H7 (cell line): ENCODE data around the gene PKDCC. TPM values are rescaled to one million over a fixed set of nuclear protein-coding genes. Genes with fewer than 3 reads are reported as not detected.

Experiments used
- DNase-seq: peaks from one replicate; pipeline ENCODE4 v3.0.0; 2012
- H3K27me3 ChIP-seq: 2 replicates; pipeline ENCODE4 v1.6.0; 2011; ENCODE audit warnings: mild to moderate bottlenecking, low read length; ENCODE audit not compliant: control insufficient read depth, insufficient read depth
- H3K36me3 ChIP-seq: replicated peaks from 2 replicates; pipeline ENCODE4 v1.5.1; 2011; ENCODE audit warnings: low read length; ENCODE audit not compliant: control insufficient read depth, insufficient read depth
- H3K4me3 ChIP-seq: 2 replicates; pipeline ENCODE4 v1.5.1; 2011; ENCODE audit warnings: low read depth, mild to moderate bottlenecking, control low read depth, low read length, moderate library complexity; ENCODE audit not compliant: insufficient read depth
- total RNA-seq: library from RNA; depleted of rRNA; stranded (reverse); fragments of >200 nt; shearing (Covaris generic); gene quantifications from 2 replicates; pipeline ENCODE4 v1.2.3, GENCODE V29; 2014

The PKDCC gene
- total RNA-seq, 1 experiment from 2014 or later, result 176 TPM

DNA sequence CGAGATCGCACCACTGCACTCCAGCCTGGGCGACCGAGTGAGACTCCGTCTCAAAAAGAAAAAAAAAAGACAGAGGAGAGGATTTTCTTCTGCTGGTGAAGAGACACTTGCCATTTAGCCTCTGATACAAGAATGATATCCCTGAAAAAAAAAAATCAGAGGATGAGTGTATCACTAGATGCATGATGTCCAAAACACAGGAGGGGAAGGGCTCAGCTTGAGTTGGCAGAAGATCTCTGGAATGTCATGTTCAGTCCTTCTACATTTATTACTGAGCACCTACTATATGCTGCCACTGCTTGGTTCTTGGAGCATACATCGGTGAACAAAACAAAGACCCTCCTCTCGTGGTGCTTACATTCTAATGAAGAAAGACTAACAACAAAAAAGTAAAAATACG lies 10.9 kb upstream of the PKDCC start:
- H3K4me3 ChIP-seq, result no peak overlapping the region
- no peaks in the 10 kb centered on the region for H3K27me3 ChIP-seq
- DNase-seq, result peak; percentile 1
- H3K36me3 ChIP-seq, result no peaks in the 10 kb centered on the region

DNA sequence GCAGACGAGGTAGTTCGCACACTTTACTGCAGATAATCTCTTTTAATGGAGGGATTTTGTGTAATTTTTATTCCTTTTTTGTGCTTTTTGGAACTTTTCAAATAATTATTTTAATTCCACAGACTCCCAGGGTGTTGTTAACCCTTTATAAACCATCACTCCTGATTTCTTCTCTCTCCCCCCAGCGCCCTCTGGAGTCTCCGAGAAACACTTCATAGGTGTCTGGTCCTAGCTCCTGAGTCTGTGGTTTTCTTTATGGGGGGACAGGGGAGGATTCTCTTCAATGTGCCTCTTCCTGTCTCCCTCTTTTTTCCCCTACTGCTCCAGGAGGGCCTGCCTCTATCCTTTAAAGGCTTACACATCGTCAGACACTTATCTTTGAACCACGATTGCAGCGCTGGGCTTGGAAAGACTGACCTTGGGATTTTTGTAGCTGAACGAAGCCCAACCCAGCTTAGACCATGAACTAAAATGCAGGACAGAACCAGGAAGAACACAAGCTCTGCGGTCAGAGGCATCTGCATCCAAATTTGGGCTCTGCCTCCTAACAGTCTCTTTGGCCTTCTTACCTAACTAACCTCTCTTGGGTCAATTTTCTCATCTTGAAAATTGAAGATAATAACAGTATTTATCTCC lies 7.1 kb upstream of the PKDCC start:
- Histone ChIP-seq H3K4me3 (no peak overlapping the region), H3K36me3 (no peaks in the 10 kb centered on the region), H3K27me3 (no peaks in the 10 kb centered on the region)
- peak; percentile 67 for DNase-seq

DNA sequence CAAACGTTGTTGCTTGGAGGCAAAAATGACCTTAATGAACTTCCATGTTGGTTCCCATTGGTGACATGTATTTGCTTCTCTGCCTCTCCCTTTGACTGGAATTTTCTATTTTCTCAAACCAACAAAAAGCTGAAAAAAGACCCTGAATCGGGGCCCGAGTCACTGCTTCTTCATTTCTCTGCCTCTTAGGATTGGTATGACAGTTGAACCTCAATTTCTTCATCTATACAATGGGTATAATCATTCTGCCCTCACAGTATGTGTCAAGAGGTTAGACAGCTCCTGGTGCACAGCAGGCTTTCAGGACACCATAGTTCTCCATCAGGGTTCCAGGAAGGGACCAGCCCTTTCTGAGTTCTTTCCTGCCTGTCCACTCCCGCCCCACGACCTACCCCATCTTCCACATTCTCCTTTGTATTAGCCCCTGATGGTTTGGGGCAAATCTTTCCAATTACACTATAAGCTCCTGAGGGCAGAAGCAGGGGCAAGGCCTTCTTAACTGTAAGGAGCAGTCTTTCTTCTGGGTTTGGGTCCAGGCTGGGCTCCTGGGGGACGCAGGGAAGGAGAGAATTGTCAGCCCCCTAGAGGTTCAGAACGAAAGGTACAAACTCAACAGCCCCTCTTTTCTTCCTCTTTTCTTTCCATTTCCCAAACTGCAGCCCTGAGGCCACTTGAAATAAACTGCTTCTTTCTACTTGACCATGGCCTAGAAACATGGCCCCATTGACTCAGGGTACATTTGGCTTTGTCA lies 6.3 kb upstream of the PKDCC start:
- H3K27me3 ChIP-seq, result no peaks in the 10 kb centered on the region
- no peak overlapping the region for H3K4me3 ChIP-seq
- no peaks in the 10 kb centered on the region for H3K36me3 ChIP-seq
- no peak for DNase-seq

DNA sequence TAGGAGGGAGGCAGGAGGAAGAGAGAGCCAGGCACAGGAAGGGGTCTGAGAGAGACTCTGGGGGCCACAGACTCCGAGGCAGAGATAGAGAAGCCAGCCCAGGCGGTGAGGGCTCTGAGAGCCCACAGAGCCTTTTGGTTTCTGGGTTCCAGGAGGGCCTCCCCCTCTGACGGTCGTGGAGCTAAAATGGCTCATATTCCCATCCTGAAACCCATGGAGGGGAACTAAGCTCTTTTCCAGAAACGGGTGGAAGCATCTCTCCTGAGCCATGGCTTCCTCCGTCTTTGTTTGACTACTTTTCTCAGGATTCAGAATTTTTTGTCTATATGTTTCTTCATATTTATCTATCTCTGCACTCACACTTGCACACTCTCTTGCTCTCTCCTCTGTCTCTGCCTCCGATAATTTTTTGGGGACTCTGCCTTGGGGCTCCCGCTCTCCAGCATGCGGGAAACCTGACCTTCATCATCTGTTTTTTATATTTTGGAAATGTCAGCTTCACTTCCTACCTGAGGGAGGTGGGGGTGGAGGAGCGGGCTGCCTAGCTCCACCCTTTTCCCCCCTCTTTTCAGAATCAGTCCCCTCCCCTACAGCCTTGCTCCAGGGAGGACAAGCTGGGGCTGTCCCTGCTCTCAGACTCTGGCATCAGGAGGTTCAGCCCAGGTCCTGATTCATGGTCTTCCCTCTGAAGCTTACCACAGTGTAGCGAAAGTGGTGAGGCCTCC lies 5.0 kb upstream of the PKDCC start:
- H3K36me3 ChIP-seq, result no peaks in the 10 kb centered on the region

DNA sequence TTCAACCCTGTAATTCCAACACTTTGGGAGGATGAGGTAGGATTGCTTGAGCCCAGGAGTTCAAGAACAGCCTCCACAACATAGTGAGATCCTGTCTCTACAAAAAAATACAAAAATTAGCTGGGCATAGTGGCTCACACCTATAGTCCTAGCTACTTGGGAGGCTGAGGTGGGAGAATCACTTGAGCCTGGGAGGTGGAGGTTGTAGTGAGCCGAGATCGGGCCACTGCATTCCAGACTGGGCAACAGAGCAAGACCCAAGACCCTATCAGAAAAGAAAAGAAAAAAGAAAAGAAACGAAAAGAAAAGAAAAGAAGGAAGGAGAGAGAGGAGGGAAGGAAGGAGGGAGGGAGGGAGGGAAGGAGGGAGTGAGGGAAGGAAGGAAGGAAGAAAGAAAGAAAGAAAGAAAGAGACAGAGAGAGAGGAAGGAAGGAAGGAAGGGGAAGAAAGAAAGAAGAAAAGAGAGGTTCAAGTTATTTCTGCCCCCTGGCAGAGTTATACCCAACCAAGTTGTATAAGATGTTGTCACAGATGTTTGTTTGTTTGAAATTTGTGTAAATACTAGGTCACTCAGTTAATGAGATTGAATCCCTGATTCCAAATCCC lies 3.9 kb upstream of the PKDCC start:
- Histone ChIP-seq H3K36me3 (no peaks in the 10 kb centered on the region), H3K4me3 (no peak overlapping the region), H3K27me3 (peaks cover 5% of the 10 kb centered on the region)
- DNase-seq, result no peak

More for the DNA sequence above, 5.0 kb upstream of the PKDCC start:
- no peak overlapping the region for H3K4me3 ChIP-seq
- peak; percentile 57 for DNase-seq
- H3K27me3 ChIP-seq, result no peaks in the 10 kb centered on the region

DNA sequence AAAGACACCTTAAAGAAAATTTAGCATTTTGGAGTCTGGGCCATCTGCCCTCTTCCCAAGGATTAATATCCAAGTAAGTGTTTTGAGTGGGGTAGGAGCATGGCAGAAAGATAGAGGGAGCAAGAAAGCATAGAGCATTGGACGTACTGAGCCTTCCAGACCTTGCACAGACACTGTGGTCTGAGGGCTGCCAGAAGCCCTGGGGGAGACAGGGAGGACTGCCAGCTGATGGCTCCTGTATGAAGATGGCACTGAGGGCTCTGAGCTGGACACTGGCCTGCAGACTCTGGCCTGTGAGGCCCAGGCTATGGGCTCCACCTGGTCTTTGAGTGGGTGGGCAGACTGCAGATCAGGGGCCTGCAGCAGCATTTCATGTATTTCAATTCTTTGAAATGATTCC lies 2.9 kb upstream of the PKDCC start:
- Histone ChIP-seq H3K4me3 (no peak overlapping the region), H3K27me3 (peaks cover 11% of the 10 kb centered on the region), H3K36me3 (no peaks in the 10 kb centered on the region)
- DNase-seq, result no peak

DNA sequence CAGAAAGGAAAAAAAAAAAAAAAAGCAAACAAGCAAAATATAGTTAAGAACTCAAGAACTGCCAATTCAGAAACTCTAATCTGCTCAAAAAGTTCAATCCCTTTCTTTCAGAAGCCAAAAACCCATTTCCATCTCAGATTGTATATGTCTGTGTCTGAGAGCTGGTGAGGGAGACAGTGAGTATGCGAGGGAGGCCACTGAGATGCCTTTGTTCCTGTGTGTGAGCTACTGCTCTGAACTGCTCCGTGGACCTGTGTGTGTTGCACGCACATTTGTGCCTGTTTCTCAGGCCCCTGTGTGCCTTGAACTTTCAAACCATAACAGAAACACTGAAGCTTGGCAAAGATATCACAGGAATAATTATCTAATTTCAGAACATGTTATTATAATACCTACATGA lies 2.5 kb upstream of the PKDCC start:
- DNase-seq, result no peak
- Histone ChIP-seq H3K4me3 (no peak overlapping the region), H3K36me3 (no peaks in the 10 kb centered on the region), H3K27me3 (peaks cover 11% of the 10 kb centered on the region)

DNA sequence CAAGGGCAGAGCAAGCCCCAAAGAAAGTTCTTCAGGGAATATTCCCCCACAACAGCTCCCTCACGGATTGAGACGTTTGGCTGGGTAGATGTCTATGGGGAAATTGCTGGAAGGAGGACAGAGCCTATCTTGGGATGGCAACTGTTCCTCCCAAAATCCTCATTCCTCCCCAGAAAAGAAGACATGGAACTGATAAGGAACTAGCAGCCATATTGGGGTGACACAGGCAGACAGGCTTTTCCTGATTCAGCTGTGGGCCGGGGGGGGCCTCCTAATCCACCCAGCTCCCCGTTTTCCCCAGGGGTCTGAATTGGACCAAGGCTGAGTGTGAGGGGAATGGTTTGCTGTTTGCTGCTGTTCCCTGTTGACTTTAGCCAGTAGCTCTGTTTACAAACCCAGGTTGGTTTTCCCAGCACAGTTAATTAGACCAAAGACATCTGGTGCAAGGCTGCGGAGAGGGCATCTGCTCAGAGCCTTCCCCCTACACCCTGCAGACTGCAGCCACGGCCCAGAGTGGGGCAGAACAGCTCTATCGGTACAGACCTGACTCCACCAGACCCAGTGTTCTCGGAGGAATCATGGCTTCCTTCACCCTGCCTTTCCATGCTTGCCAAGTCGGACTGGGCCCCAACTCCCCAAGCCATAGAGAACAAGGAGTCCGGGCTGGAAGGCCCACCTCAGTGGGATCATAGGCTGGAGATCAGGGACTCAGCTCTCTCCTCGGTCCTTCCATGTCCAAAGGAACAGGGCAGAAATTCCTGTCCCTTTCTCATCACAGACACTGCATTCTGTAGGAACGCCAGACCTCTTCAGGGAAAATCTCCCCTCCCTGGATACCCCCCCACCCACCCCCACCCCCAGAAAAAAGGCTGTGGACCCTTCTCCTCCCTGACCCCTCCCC lies 1.7 kb upstream of the PKDCC start:
- H3K27me3 ChIP-seq, result peaks cover 11% of the 10 kb centered on the region
- DNase-seq, result no peak
- no peak overlapping the region for H3K4me3 ChIP-seq
- H3K36me3 ChIP-seq, result no peaks in the 10 kb centered on the region

DNA sequence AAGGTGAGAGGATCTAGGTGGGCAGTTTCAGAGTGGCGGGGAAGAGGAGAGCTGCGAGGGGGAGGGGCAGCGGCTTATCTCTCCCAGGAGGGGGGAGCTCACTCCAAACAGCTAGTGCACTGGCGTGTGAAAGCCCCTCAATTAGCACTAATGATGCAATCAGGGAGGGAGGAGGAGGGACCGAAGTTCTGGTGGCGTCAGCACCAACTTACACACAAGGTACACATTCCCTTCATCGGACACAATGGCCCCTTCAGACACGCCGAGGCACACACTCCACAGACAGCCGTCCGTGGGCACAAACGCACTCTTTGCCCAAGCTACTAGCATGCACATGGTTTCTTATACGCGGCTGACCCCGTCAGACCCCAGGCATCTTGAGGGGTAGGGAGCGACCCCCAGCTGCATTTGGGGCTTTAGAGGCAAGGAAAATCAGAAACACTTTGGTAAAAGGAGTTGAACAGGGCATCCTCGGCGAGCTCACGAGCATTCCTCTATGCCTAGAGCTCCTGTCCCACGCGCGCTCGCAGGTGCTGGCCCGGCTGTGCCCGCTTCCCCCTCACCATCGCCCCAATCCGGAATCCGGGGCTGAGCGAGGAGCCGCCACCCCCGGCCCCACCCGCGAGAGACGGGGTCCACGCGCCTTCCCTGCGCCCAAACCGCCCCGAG lies 868 bp upstream of the PKDCC start:
- peak; percentile 92 for DNase-seq
- peak overlapping the region; percentile 76 for H3K4me3 ChIP-seq
- H3K36me3 ChIP-seq, result no peaks in the 10 kb centered on the region
- H3K27me3 ChIP-seq, result peaks cover 11% of the 10 kb centered on the region

DNA sequence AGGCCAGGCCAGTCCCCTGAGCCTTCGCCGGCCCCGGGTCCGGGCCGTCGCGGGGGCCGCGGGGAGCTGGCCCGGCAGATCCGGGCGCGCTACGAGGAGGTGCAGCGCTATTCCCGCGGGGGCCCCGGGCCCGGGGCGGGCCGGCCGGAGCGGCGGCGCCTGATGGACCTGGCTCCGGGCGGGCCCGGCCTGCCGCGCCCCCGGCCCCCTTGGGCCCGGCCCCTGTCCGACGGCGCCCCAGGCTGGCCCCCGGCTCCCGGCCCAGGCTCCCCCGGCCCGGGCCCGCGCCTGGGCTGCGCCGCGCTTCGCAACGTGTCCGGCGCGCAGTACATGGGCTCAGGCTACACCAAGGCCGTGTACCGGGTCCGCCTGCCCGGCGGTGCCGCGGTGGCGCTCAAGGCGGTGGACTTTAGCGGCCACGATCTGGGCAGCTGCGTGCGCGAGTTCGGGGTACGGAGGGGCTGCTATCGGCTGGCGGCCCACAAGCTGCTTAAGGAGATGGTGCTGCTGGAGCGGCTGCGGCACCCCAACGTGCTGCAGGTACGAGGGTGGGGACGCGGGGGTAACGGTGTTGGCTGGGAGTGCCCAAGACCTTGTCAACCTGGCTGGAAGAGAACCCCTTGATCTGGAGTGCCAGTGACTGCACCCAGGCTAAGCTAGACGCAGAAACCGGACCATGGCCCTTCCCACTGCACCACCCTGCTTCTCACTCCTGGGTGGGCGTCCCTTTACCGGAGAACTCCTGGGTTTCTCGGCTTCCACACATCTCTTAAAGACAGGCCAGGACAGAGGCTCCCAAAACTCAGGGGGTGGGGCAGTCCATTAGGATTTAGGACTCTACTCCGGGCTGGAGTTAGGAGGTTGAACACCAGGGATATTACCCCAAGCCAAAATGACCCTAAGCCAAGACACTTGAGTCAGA lies 739 bp downstream of the PKDCC start:
- no peak for DNase-seq
- peaks cover 11% of the 10 kb centered on the region for H3K27me3 ChIP-seq
- H3K36me3 ChIP-seq, result no peaks in the 10 kb centered on the region
- peak overlapping the region; percentile 69 for H3K4me3 ChIP-seq

DNA sequence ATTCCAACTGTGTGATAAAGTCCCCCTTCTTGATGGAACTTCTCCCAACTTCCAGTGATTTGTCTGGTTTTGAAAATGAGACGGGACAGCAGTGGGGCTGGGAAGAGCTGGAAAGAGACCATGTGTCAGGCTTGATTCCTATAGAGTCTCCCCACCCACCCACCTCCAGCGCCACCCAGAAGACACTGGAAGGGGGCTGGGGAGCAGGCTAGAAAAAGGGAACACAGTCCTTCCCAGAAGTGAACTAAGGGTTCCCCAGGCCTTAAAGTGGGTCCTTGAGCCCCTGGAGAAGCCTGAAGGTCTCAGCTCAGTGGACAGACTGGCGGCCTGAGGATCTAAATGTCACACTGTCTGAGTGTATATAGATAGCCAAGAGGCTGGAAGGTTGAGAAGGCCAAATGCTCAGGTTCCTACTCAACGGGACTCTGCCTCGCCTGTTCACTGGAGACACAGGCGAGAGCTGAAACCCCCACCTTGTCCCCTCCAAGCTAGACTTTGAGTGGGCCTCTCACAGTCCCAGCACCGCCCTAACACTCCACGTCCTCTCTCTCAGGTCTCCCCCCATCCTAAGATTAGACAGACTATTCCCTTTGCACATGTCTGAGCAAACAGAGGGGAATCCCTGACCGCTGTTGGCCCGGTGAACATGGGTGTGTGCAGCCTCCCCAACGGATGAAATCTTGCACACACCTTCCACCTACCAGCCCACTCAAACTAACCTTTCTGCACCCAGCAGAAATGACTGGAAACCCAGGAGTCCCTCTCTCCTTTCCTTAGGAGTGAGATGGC lies 1.6 kb downstream of the PKDCC start:
- H3K4me3 ChIP-seq, result peak overlapping the region; percentile 69
- no peak for DNase-seq
- peaks cover 11% of the 10 kb centered on the region for H3K27me3 ChIP-seq
- no peaks in the 10 kb centered on the region for H3K36me3 ChIP-seq

DNA sequence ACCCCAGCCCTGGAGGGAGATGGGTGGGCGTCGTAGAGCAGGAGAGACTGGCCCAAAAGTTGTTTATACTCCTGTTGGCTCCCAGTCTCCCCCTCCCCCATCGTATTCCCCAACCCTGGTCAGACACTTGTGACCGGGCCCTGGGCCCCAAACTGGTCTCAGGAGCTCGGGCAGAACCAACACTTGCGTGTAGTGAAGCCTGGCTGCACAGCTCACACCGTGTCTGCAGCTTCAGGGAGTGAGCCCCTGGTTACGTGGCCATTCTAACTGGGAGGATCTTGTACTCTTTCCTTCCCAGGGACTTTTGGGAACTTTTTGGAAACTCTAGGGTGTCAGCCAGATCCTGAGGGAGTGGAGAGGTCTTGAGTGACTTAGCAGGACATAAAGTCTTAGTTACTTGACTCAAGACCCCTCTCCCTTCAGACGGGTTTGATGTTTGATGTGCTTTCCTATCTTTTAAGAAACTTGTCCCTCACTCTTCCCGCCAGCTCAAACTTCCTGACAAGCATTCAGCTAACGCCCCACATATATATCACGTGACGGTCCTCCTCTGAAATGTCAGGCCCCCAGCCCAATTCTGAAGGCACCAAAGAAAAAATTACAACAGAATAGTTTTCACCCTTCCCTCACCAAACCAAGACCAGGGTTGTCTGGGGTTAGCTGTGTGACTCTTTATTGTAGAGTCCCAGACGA lies 2.3 kb downstream of the PKDCC start:
- no peak for DNase-seq
- H3K27me3 ChIP-seq, result peaks cover 11% of the 10 kb centered on the region
- no peaks in the 10 kb centered on the region for H3K36me3 ChIP-seq
- H3K4me3 ChIP-seq, result peak overlapping the region; percentile 69
